Smooth muscle cell (in vitro differentiated cells): Measurements from ENCODE around the gene CRAMP1. TPM values are rescaled to one million over a fixed set of nuclear protein-coding genes. Genes with fewer than 3 reads are reported as not detected.

Source experiments
- DNase-seq: peaks from one replicate; lab custom pipeline; 2025; ENCODE audit not compliant: unreplicated experiment; lab: John Stamatoyannopoulos, UW
- H2AFZ ChIP-seq: fragments of 200-600 bp; sonication (generic); 2 replicates; pipeline ENCODE4 v1.6.0; 2016; ENCODE audit warnings: antibody characterized with exemption, low read depth, mild to moderate bottlenecking
- H3F3A ChIP-seq: fragments of 200-600 bp; sonication (generic); 2 replicates; pipeline ENCODE4 v1.6.0; 2017; ENCODE audit warnings: antibody characterized with exemption, low read depth
- H3K27ac ChIP-seq: fragments of 200-600 bp; sonication (generic); 2 replicates; pipeline ENCODE4 v1.5.1; 2016; ENCODE audit warnings: low read depth, mild to moderate bottlenecking
- H3K27me3 ChIP-seq: fragments of 200-600 bp; sonication (generic); 2 replicates; pipeline ENCODE4 v1.6.1; 2016; ENCODE audit warnings: low read depth, mild to moderate bottlenecking
- H3K36me3 ChIP-seq: fragments of 200-600 bp; sonication (generic); 2 replicates; pipeline ENCODE4 v1.5.1; 2016; ENCODE audit warnings: low read depth
- H3K4me1 ChIP-seq: fragments of 200-600 bp; sonication (generic); 2 replicates; pipeline ENCODE4 v1.5.1; 2016; ENCODE audit warnings: low read depth
- H3K4me2 ChIP-seq: fragments of 200-600 bp; sonication (generic); 2 replicates; pipeline ENCODE4 v1.6.0; 2016; ENCODE audit warnings: mild to moderate bottlenecking
- H3K4me3 ChIP-seq: fragments of 200-600 bp; sonication (generic); 2 replicates; pipeline ENCODE4 v1.5.1; 2016; ENCODE audit warnings: mild to moderate bottlenecking
- H3K79me2 ChIP-seq: fragments of 200-600 bp; sonication (generic); 2 replicates; pipeline ENCODE4 v1.6.0; 2016; ENCODE audit warnings: low read depth, mild to moderate bottlenecking
- H3K9ac ChIP-seq: fragments of 200-600 bp; sonication (generic); 2 replicates; pipeline ENCODE4 v1.6.0; 2016; ENCODE audit warnings: low read depth
- H3K9me3 ChIP-seq: fragments of 200-600 bp; sonication (generic); replicated peaks from 2 replicates; pipeline ENCODE4 v1.5.1; 2016; ENCODE audit warnings: low read depth
- H4K20me1 ChIP-seq: fragments of 200-600 bp; sonication (generic); 2 replicates; pipeline ENCODE4 v1.6.0; 2016; ENCODE audit warnings: low read depth
- CTCF ChIP-seq: fragments of 200-600 bp; sonication (generic); IDR thresholded peaks from 2 replicates; pipeline ENCODE4 v1.5.1; 2017; ENCODE audit warnings: borderline replicate concordance, mild to moderate bottlenecking, antibody characterized with exemption; ENCODE audit not compliant: insufficient read depth, poor library complexity, severe bottlenecking
- WGBS: methylation state at CpG from one replicate; pipeline ENCODE4 v1.1.7; 2016; ENCODE audit warnings: low lambda C conversion rate; 5-methylcytosine and 5-hydroxymethylcytosine counted together
- polyA plus RNA-seq: library from polyadenylated mRNA; unstranded; fragments of >200 nt; fragmentation: Nextera tagmentation; extraction: Ambion mirVana; gene quantifications from 2 replicates; pipeline ENCODE4 v1.2.1, GENCODE V29; 2016
- total RNA-seq: library from RNA; depleted of rRNA; stranded (reverse); fragments of >200 nt; gene quantifications from 2 replicates; pipeline ENCODE4 v1.2.3, GENCODE V29; 2014

CRAMP1 gene
- total and polyA plus RNA-seq, 2 experiments from 2014 or later, result 7.9 to 16.5 TPM

- TF ChIP-seq CTCF, result no peak
- 96% methylated on average over 18 of the region's 18 CpGs for WGBS
- no peak overlapping the region for H3K4me3 ChIP-seq
- peak overlapping the region; percentile 91 for H3K4me2 ChIP-seq
- H3K79me2 ChIP-seq, result peaks cover 71% of the 10 kb centered on the region
- H3K9ac ChIP-seq, result no peak overlapping the region
- no peaks in the 10 kb centered on the region for H3K9me3 ChIP-seq
- peaks cover 9% of the 10 kb centered on the region for H3K4me1 ChIP-seq
- peak overlapping the region; percentile 16 for H3K27ac ChIP-seq
- peaks cover 13% of the 10 kb centered on the region for H3F3A ChIP-seq
- H3K27me3 ChIP-seq, result no peaks in the 10 kb centered on the region
- H2AFZ ChIP-seq, result no peak overlapping the region
- no peaks in the 10 kb centered on the region for H3K36me3 ChIP-seq
- H4K20me1 ChIP-seq, result peaks cover 62% of the 10 kb centered on the region
- DNase-seq, result no peak
Measured at GRCh38 chr16:1708083-1708767, 96.1 kb downstream of the CRAMP1 start.

- no peak for DNase-seq
- no peak overlapping the region for H2AFZ ChIP-seq
- no peaks in the 10 kb centered on the region for H3K9me3 ChIP-seq
- H3K4me1 ChIP-seq, result peaks cover 9% of the 10 kb centered on the region
- peaks cover 68% of the 10 kb centered on the region for H4K20me1 ChIP-seq
- H3K4me3 ChIP-seq, result no peak overlapping the region
- peak overlapping the region; percentile 16 for H3K27ac ChIP-seq
- H3K27me3 ChIP-seq, result no peaks in the 10 kb centered on the region
- no peak overlapping the region for H3K9ac ChIP-seq
- 78% methylated on average over 13 of the region's 13 CpGs for WGBS
- H3K4me2 ChIP-seq, result peak overlapping the region; percentile 24
- H3F3A ChIP-seq, result peaks cover 10% of the 10 kb centered on the region
- TF ChIP-seq CTCF, result no peak
- no peaks in the 10 kb centered on the region for H3K36me3 ChIP-seq
- peaks cover 77% of the 10 kb centered on the region for H3K79me2 ChIP-seq
Measured at GRCh38 chr16:1708768-1709180, 96.6 kb downstream of the CRAMP1 start.

- 97% methylated on average over 15 of the region's 15 CpGs for WGBS
- H3K4me2 ChIP-seq, result no peak overlapping the region
- no peak for TF ChIP-seq CTCF
- H2AFZ ChIP-seq, result no peak overlapping the region
- peak overlapping the region; percentile 16 for H3K27ac ChIP-seq
- peaks cover 74% of the 10 kb centered on the region for H4K20me1 ChIP-seq
- peaks cover 82% of the 10 kb centered on the region for H3K79me2 ChIP-seq
- no peaks in the 10 kb centered on the region for H3K36me3 ChIP-seq
- H3K4me3 ChIP-seq, result no peak overlapping the region
- DNase-seq, result no peak
- no peak overlapping the region for H3K9ac ChIP-seq
- peaks cover 4% of the 10 kb centered on the region for H3F3A ChIP-seq
- no peaks in the 10 kb centered on the region for H3K27me3 ChIP-seq
- H3K4me1 ChIP-seq, result peaks cover 9% of the 10 kb centered on the region
- no peaks in the 10 kb centered on the region for H3K9me3 ChIP-seq
Measured at GRCh38 chr16:1709356-1709755, 97.2 kb downstream of the CRAMP1 start.
